ENCODE data around the gene SPC25.

SPC25 gene

DNA sequence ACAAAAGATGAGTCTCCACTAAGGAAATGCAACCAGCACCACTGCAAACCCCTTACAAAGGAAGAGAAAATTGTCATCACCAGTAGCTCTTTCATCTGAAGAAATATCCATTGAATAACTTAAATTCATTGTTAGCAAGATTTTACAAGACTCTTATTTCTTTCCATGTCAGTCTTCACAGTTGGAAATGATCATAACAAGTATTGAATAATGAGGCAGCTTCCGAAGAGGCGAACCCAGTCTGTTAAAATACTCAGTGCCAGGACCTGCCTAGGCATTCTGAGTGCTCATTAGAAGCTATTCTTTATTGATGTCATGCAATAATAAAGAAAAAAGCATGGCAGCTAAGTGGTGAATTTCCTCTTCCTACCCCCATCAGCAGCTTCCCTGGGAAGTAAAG lies 54.3 kb downstream of the SPC25 start:
- no peak for DNase-seq

GRCh38 chr2:168831662-168832061 lies 58.6 kb downstream of the SPC25 start:
- DNase-seq = no peak

DNA sequence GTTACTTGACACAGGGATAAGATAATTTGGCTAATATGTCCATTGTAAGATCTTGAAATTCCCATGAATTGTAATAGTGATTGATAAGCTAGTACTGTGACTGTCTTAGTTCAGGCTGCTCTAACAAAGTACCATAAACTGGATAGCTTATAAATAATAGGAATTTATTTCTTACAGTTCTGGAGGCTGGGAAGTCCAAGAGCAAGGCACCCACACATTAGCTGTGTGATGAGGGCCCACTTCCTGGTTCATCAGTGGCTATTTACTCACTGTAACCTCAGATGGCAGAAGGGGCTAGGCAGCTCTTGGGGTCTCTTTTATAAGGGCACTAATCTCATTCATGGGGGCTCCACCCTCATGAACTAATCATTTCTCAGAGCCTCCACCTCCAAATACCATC lies 59.3 kb downstream of the SPC25 start:
- DNase-seq = no peak

DNA sequence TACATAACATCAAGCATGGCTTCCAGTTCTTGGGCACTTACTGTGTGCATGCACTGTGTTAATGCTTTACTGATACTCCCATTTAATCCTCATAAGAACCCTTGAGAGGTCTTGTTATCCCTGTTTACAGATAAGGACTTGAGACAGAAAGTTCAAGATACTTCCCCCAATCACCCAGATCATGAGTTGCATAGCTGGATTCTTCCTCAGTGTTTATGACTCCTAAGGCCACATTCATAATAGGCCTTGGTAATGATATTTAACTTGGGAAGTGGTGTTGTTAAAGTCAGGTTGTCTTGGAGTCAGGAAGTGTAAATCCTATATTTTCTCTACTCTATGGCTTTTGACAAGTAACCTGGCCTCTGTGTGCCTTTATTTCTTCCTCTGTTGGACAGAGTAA lies 65.1 kb downstream of the SPC25 start:
- DNase-seq = no peak

GRCh38 chr2:168821992-168822391 lies 68.2 kb downstream of the SPC25 start:
- no peak for DNase-seq

GRCh38 chr2:168821577-168821976 lies 68.7 kb downstream of the SPC25 start:
- DNase-seq = no peak
